Neuron (in vitro differentiated cells): Measurements from ENCODE around the gene ICA1.

Experiments
- H2AFZ ChIP-seq: one replicate; pipeline ENCODE4 v1.6.1; 2013; ENCODE audit warnings: low read depth, mild to moderate bottlenecking, inconsistent platforms, low read length, moderate library complexity
- H3K27me3 ChIP-seq: one replicate; pipeline ENCODE4 v1.6.1; 2013; ENCODE audit warnings: low read length; ENCODE audit not compliant: insufficient read depth
- H3K36me3 ChIP-seq: one replicate; pipeline ENCODE4 v1.6.1; 2013; ENCODE audit warnings: low read length; ENCODE audit not compliant: insufficient read depth
- H3K4me1 ChIP-seq: one replicate; pipeline ENCODE4 v1.6.1; 2013; ENCODE audit warnings: low read length; ENCODE audit not compliant: insufficient read depth
- H3K4me3 ChIP-seq: 2 replicates; pipeline ENCODE4 v1.5.1; 2013; ENCODE audit warnings: mild to moderate bottlenecking, low read length, moderate library complexity
- H3K9me3 ChIP-seq: one replicate; pipeline ENCODE4 v1.6.1; 2013; ENCODE audit warnings: low read length

Gene ICA1

GRCh38 chr7:8147760-8148463 is 114.1 kb downstream of the ICA1 start:
- no peak overlapping the region for H2AFZ ChIP-seq
- H3K4me3 ChIP-seq = no peak overlapping the region
- no peaks in the 10 kb centered on the region for H3K36me3 ChIP-seq
- H3K4me1 ChIP-seq = peaks cover 28% of the 10 kb centered on the region
- no peaks in the 10 kb centered on the region for H3K27me3 ChIP-seq
- H3K9me3 ChIP-seq = peaks cover 2% of the 10 kb centered on the region

GRCh38 chr7:8146788-8147413 is 115.1 kb downstream of the ICA1 start:
- no peaks in the 10 kb centered on the region for H3K36me3 ChIP-seq
- no peaks in the 10 kb centered on the region for H3K9me3 ChIP-seq
- peak overlapping the region; percentile 24 for H3K4me3 ChIP-seq
- no peaks in the 10 kb centered on the region for H3K27me3 ChIP-seq
- H2AFZ ChIP-seq = peak overlapping the region; percentile 3
- peaks cover 28% of the 10 kb centered on the region for H3K4me1 ChIP-seq

GRCh38 chr7:8146106-8146787 is 115.7 kb downstream of the ICA1 start:
- Histone ChIP-seq H3K4me1 (peaks cover 28% of the 10 kb centered on the region), H3K27me3 (no peaks in the 10 kb centered on the region), H2AFZ (peak overlapping the region; percentile 3), H3K36me3 (no peaks in the 10 kb centered on the region), H3K9me3 (no peaks in the 10 kb centered on the region), H3K4me3 (peak overlapping the region; percentile 24)

GRCh38 chr7:8144856-8145255 is 117.1 kb downstream of the ICA1 start:
- Histone ChIP-seq H2AFZ (no peak overlapping the region), H3K27me3 (no peaks in the 10 kb centered on the region), H3K36me3 (no peaks in the 10 kb centered on the region), H3K9me3 (no peaks in the 10 kb centered on the region), H3K4me3 (no peak overlapping the region), H3K4me1 (peaks cover 28% of the 10 kb centered on the region)

- Histone ChIP-seq H3K4me1 (peaks cover 28% of the 10 kb centered on the region), H2AFZ (no peak overlapping the region), H3K4me3 (no peak overlapping the region), H3K27me3 (no peaks in the 10 kb centered on the region), H3K9me3 (no peaks in the 10 kb centered on the region), H3K36me3 (no peaks in the 10 kb centered on the region)
Observed at GRCh38 chr7:8143151-8143874, 118.7 kb downstream of the ICA1 start.

GRCh38 chr7:8142477-8142876 is 119.5 kb downstream of the ICA1 start:
- Histone ChIP-seq H3K4me1 (peaks cover 23% of the 10 kb centered on the region), H3K27me3 (no peaks in the 10 kb centered on the region), H3K9me3 (no peaks in the 10 kb centered on the region), H3K4me3 (no peak overlapping the region), H2AFZ (no peak overlapping the region), H3K36me3 (no peaks in the 10 kb centered on the region)

- no peak overlapping the region for H3K4me3 ChIP-seq
- no peaks in the 10 kb centered on the region for H3K27me3 ChIP-seq
- no peaks in the 10 kb centered on the region for H3K36me3 ChIP-seq
- no peak overlapping the region for H2AFZ ChIP-seq
- peaks cover 11% of the 10 kb centered on the region for H3K4me1 ChIP-seq
- H3K9me3 ChIP-seq = no peaks in the 10 kb centered on the region
Observed at GRCh38 chr7:8141070-8141469, 120.9 kb downstream of the ICA1 start.

- Histone ChIP-seq H3K4me1 (no peaks in the 10 kb centered on the region), H2AFZ (no peak overlapping the region), H3K36me3 (no peaks in the 10 kb centered on the region), H3K4me3 (no peak overlapping the region), H3K9me3 (no peaks in the 10 kb centered on the region), H3K27me3 (no peaks in the 10 kb centered on the region)
Observed at GRCh38 chr7:8136051-8136730, 125.8 kb downstream of the ICA1 start.

- Histone ChIP-seq H3K36me3 (no peaks in the 10 kb centered on the region), H3K4me1 (no peaks in the 10 kb centered on the region), H3K27me3 (no peaks in the 10 kb centered on the region), H3K4me3 (no peak overlapping the region), H3K9me3 (no peaks in the 10 kb centered on the region), H2AFZ (no peak overlapping the region)
Observed at GRCh38 chr7:8135417-8135816, 126.5 kb downstream of the ICA1 start.

GRCh38 chr7:8134089-8134733 is 127.8 kb downstream of the ICA1 start:
- no peaks in the 10 kb centered on the region for H3K4me1 ChIP-seq
- H3K36me3 ChIP-seq = no peaks in the 10 kb centered on the region
- no peaks in the 10 kb centered on the region for H3K9me3 ChIP-seq
- no peaks in the 10 kb centered on the region for H3K27me3 ChIP-seq
- H3K4me3 ChIP-seq = no peak overlapping the region
- no peak overlapping the region for H2AFZ ChIP-seq

GRCh38 chr7:8133188-8133848 is 128.6 kb downstream of the ICA1 start:
- Histone ChIP-seq H3K4me3 (no peak overlapping the region), H3K4me1 (no peaks in the 10 kb centered on the region), H3K27me3 (no peaks in the 10 kb centered on the region), H3K36me3 (no peaks in the 10 kb centered on the region), H2AFZ (no peak overlapping the region), H3K9me3 (no peaks in the 10 kb centered on the region)
